Fibroblast of lung (primary cell): ENCODE data around the gene GRAMD4. TPM values are rescaled to one million over a fixed set of nuclear protein-coding genes. Genes with fewer than 3 reads are reported as not detected.

Experiments used
- DNase-seq, 2 donors: peaks; one replicate each; pipeline versions ENCODE4 v3.0.0 to v3.0.0-alpha.2; 2010; ENCODE audit warnings: low read depth in 2 of 2
- H2AFZ ChIP-seq: 2 replicates; pipeline ENCODE4 v1.5.1; 2012; ENCODE audit warnings: low read length, control low read depth, inconsistent platforms
- H3K27ac ChIP-seq: 2 replicates; pipeline ENCODE4 v1.5.1; 2011; ENCODE audit warnings: low read length, control low read depth; ENCODE audit not compliant: insufficient read depth
- H3K27me3 ChIP-seq: 2 replicates; pipeline ENCODE4 v1.5.1; 2011; ENCODE audit warnings: mild to moderate bottlenecking, low read length; ENCODE audit not compliant: control insufficient read depth, insufficient read depth
- H3K36me3 ChIP-seq: 2 replicates; pipeline ENCODE4 v1.5.1; 2011; ENCODE audit warnings: low read length; ENCODE audit not compliant: control insufficient read depth, insufficient read depth
- H3K4me1 ChIP-seq: 2 replicates; pipeline ENCODE4 v1.5.1; 2011; ENCODE audit warnings: low read length; ENCODE audit not compliant: control insufficient read depth, insufficient read depth; ENCODE audit errors: extremely low read depth
- H3K4me2 ChIP-seq: 2 replicates; pipeline ENCODE4 v1.5.1; 2011; ENCODE audit warnings: low read length, control low read depth; ENCODE audit not compliant: insufficient read depth; ENCODE audit errors: extremely low read depth
- H3K4me3 ChIP-seq, 4 experiments: fragments of 200-600 bp in 1 of 4; sonication (generic) in 1 of 4; replicated peaks in 1 of 4; 2 replicates each; pipeline ENCODE4 v1.5.1; 2011 to 2016; ENCODE audit warnings: low read length in 4 of 4, low read depth in 3 of 4, mild to moderate bottlenecking in 3 of 4, control low read depth in 2 of 4, inconsistent platforms in 1 of 4, mixed read lengths in 1 of 4; ENCODE audit not compliant: insufficient read depth in 1 of 4; ENCODE audit errors: control extremely low read depth in 1 of 4
- H3K79me2 ChIP-seq: 2 replicates; pipeline ENCODE4 v1.5.1; 2012; ENCODE audit warnings: mild to moderate bottlenecking, low read length, inconsistent platforms; ENCODE audit not compliant: control insufficient read depth, insufficient read depth
- H3K9ac ChIP-seq: 2 replicates; pipeline ENCODE4 v1.5.1; 2011; ENCODE audit warnings: mild to moderate bottlenecking, low read length, control low read depth; ENCODE audit not compliant: insufficient read depth
- H3K9me3 ChIP-seq: 2 replicates; pipeline ENCODE4 v1.5.1; 2012; ENCODE audit warnings: low read depth, low read length; ENCODE audit not compliant: control insufficient read depth, insufficient read depth
- H4K20me1 ChIP-seq: 2 replicates; pipeline ENCODE4 v1.5.1; 2011; ENCODE audit warnings: low read length; ENCODE audit not compliant: control insufficient read depth, insufficient read depth; ENCODE audit errors: extremely low read depth
- CTCF ChIP-seq, 2 donors: IDR thresholded peaks in 1 of 2; conservative IDR thresholded peaks in 1 of 2; 1 replicate in 1 of 2; 2 replicates in 1 of 2; pipeline ENCODE4 v1.5.1; 2011 to 2012; ENCODE audit warnings: low read length in 2 of 2, control low read depth in 1 of 2, inconsistent platforms in 1 of 2, low read depth in 1 of 2, mild to moderate bottlenecking in 1 of 2
- EZH2 ChIP-seq: IDR thresholded peaks from 2 replicates; pipeline ENCODE4 v1.5.1; 2012; ENCODE audit warnings: low read length, control low read depth, mild to moderate bottlenecking; ENCODE audit errors: missing control alignments
- polyA plus RNA-seq, 2 donors: library from polyadenylated mRNA; depleted of rRNA in 1 of 2; stranded (reverse) in 1 of 2; unstranded in 1 of 2; fragments of >200 nt; gene quantifications; 2 replicates each; pipeline ENCODE4 v1.2.1, GENCODE V29; 2011 to 2012; ENCODE audit warnings: missing spikeins in 1 of 2
- total RNA-seq: library from RNA; depleted of rRNA; stranded (reverse); fragments of >200 nt; gene quantifications from 2 replicates; pipeline ENCODE4 v1.2.1, GENCODE V29; 2014

The GRAMD4 gene
- total and polyA plus RNA-seq, 2 donors (not counting 1 experiment from before 2014, with no cell fraction given): 7.5 to 37.3 TPM

GRCh38 chr22:46638601-46639431 lies 18.6 kb downstream of the GRAMD4 start:
- Histone ChIP-seq H3K9me3 (no peaks in the 10 kb centered on the region), H3K79me2 (no peaks in the 10 kb centered on the region), H3K27me3 (no peaks in the 10 kb centered on the region), H2AFZ (no peak overlapping the region), H3K4me3 (no peak overlapping the region), H3K4me2 (no peak overlapping the region), H3K27ac (no peak overlapping the region), H3K9ac (no peak overlapping the region), H3K36me3 (no peaks in the 10 kb centered on the region), H3K4me1 (no peaks in the 10 kb centered on the region), H4K20me1 (no peaks in the 10 kb centered on the region)
- DNase-seq: peak in 1 of 2 donors; percentile 39
- TF ChIP-seq CTCF (conservative IDR thresholded peaks at IDR 0.05 in 1 of 2, IDR thresholded peaks at IDR 0.05 in 1 of 2; ENCODE audit: low read depth in 1 of 2, low read length in 2 of 2): no peak
- no peak for TF ChIP-seq EZH2

- Histone ChIP-seq H3K36me3 (no peaks in the 10 kb centered on the region), H3K27ac (no peak overlapping the region), H3K27me3 (no peaks in the 10 kb centered on the region), H3K79me2 (no peaks in the 10 kb centered on the region), H2AFZ (no peak overlapping the region), H3K9me3 (no peaks in the 10 kb centered on the region), H3K9ac (no peak overlapping the region), H3K4me2 (no peak overlapping the region), H3K4me1 (no peaks in the 10 kb centered on the region), H4K20me1 (no peaks in the 10 kb centered on the region), H3K4me3 (no peak overlapping the region)
- no peak for TF ChIP-seq EZH2
- TF ChIP-seq CTCF (conservative IDR thresholded peaks at IDR 0.05 in 1 of 2, IDR thresholded peaks at IDR 0.05 in 1 of 2; ENCODE audit: low read depth in 1 of 2, low read length in 2 of 2): no peak
- no peak for DNase-seq
These were observed 19.7 kb downstream of the GRAMD4 start for GRCh38 chr22:46639843-46640242.

- Histone ChIP-seq H2AFZ (no peak overlapping the region), H3K9ac (no peak overlapping the region), H3K27me3 (no peaks in the 10 kb centered on the region), H3K4me2 (no peak overlapping the region), H3K4me3 (no peak overlapping the region), H3K79me2 (no peaks in the 10 kb centered on the region), H4K20me1 (no peaks in the 10 kb centered on the region), H3K27ac (no peak overlapping the region), H3K36me3 (no peaks in the 10 kb centered on the region), H3K9me3 (no peaks in the 10 kb centered on the region), H3K4me1 (no peaks in the 10 kb centered on the region)
- TF ChIP-seq EZH2: no peak
- TF ChIP-seq CTCF (conservative IDR thresholded peaks at IDR 0.05 in 1 of 2, IDR thresholded peaks at IDR 0.05 in 1 of 2; ENCODE audit: low read depth in 1 of 2, low read length in 2 of 2): no peak
- peak in 1 of 2 donors; percentile 22 for DNase-seq
These were observed 20.3 kb downstream of the GRAMD4 start for GRCh38 chr22:46640293-46641055.
